Effector CD8-positive, alpha-beta T cell (primary cell): ENCODE measurements around the gene DNAJC3.
"Not testable (repeated sequence)": the region's sequence is repeated elsewhere in the genome, so short reads cannot be mapped to it uniquely, and the experiment has no call there.

Experiments used
- DNase-seq: peaks from one replicate; lab custom pipeline; 2025; lab: John Stamatoyannopoulos, UW

DNAJC3 gene

GRCh38 chr13:95671597-95671996 lies 5.3 kb upstream of the DNAJC3 start:
- no peak for DNase-seq

GRCh38 chr13:95676105-95676761 lies 706 bp upstream of the DNAJC3 start:
- no peak for DNase-seq

GRCh38 chr13:95677564-95678266 lies 776 bp downstream of the DNAJC3 start:
- DNase-seq: no peak

- DNase-seq: no peak
Measured at GRCh38 chr13:95678967-95679366, 2.0 kb downstream of the DNAJC3 start.

- no peak for DNase-seq
Measured at GRCh38 chr13:95679722-95680121, 2.8 kb downstream of the DNAJC3 start.

- DNase-seq: no peak
Measured at GRCh38 chr13:95684418-95684817, 7.5 kb downstream of the DNAJC3 start.

GRCh38 chr13:95684960-95685359 lies 8.0 kb downstream of the DNAJC3 start:
- not testable (repeated sequence) for DNase-seq

- no peak for DNase-seq
Measured at GRCh38 chr13:95689582-95689926, 12.6 kb downstream of the DNAJC3 start.

- not testable (repeated sequence) for DNase-seq
Measured at GRCh38 chr13:95690986-95691385, 14.0 kb downstream of the DNAJC3 start.

- DNase-seq: no peak
Measured at GRCh38 chr13:95697052-95697680, 20.2 kb downstream of the DNAJC3 start.

- DNase-seq: no peak
Measured at GRCh38 chr13:95698047-95698749, 21.3 kb downstream of the DNAJC3 start.

- DNase-seq: no peak
Measured at GRCh38 chr13:95703576-95703975, 26.6 kb downstream of the DNAJC3 start.

GRCh38 chr13:95704510-95704909 lies 27.6 kb downstream of the DNAJC3 start:
- no peak for DNase-seq

GRCh38 chr13:95706356-95706755 lies 29.4 kb downstream of the DNAJC3 start:
- no peak for DNase-seq

GRCh38 chr13:95707035-95707434 lies 30.1 kb downstream of the DNAJC3 start:
- no peak for DNase-seq

GRCh38 chr13:95707442-95708390 lies 30.8 kb downstream of the DNAJC3 start:
- no peak for DNase-seq

- DNase-seq: no peak
Measured at GRCh38 chr13:95708391-95708774, 31.4 kb downstream of the DNAJC3 start.

GRCh38 chr13:95708811-95709500 lies 32.0 kb downstream of the DNAJC3 start:
- DNase-seq: no peak

- no peak for DNase-seq
Measured at GRCh38 chr13:95710313-95710712, 33.4 kb downstream of the DNAJC3 start.

GRCh38 chr13:95712846-95713245 lies 35.9 kb downstream of the DNAJC3 start:
- DNase-seq: not testable (repeated sequence)

- DNase-seq: no peak
Measured at GRCh38 chr13:95713651-95714050, 36.7 kb downstream of the DNAJC3 start.
